GM12891 (cell line): ENCODE data around the gene HK1.

ENCODE experiments used
- POLR2A ChIP-seq: IDR thresholded peaks from 2 replicates; pipeline ENCODE4 v1.6.1; 2011; ENCODE audit warnings: low read depth, low read length, control low read depth
- POLR2AphosphoS5 ChIP-seq: IDR thresholded peaks from 2 replicates; pipeline ENCODE4 v1.6.1; 2011; ENCODE audit warnings: low read depth, low read length, control low read depth
- SPI1 ChIP-seq: IDR thresholded peaks from 2 replicates; pipeline ENCODE4 v1.6.1; 2011; ENCODE audit warnings: low read depth, low read length, control low read depth
- TAF1 ChIP-seq: IDR thresholded peaks from 2 replicates; pipeline ENCODE4 v1.6.1; 2011; ENCODE audit warnings: low read depth, low read length, control low read depth

- TF ChIP-seq POLR2A = no peak
- TF ChIP-seq POLR2AphosphoS5 = no peak
- no peak for TF ChIP-seq TAF1
- TF ChIP-seq SPI1 = no peak
Observed at GRCh38 chr10:69418052-69418752, 139.9 kb downstream of the HK1 start.
